Panc1 (cell line): ENCODE results near the gene SLAIN1.

Experiments
- POLR2AphosphoS5 ChIP-seq: IDR thresholded peaks from 2 replicates; pipeline ENCODE4 v1.6.1; 2012; ENCODE audit warnings: mild to moderate bottlenecking, low read depth, low read length, moderate library complexity
- TCF7L2 ChIP-seq: IDR thresholded peaks from 2 replicates; pipeline ENCODE4 v1.6.1; 2011; ENCODE audit warnings: mild to moderate bottlenecking, low read depth, low read length, inconsistent platforms
- TF ChIP-seq, protein P1 (sequence below): fragments of 450-650 bp; IDR thresholded peaks from 2 replicates; pipeline ENCODE4 v1.5.1; 2017; ENCODE audit warnings: mild to moderate bottlenecking
- TF ChIP-seq, protein P2 (sequence below), 2 experiments: IDR thresholded peaks; 2 replicates each; pipeline ENCODE4 v1.6.1; 2011 to 2012; ENCODE audit warnings: low read depth in 2 of 2, control low read depth in 1 of 2, low read length in 1 of 2, mild to moderate bottlenecking in 1 of 2, moderate library complexity in 1 of 2; ENCODE audit not compliant: insufficient read depth in 1 of 2

DNA sequence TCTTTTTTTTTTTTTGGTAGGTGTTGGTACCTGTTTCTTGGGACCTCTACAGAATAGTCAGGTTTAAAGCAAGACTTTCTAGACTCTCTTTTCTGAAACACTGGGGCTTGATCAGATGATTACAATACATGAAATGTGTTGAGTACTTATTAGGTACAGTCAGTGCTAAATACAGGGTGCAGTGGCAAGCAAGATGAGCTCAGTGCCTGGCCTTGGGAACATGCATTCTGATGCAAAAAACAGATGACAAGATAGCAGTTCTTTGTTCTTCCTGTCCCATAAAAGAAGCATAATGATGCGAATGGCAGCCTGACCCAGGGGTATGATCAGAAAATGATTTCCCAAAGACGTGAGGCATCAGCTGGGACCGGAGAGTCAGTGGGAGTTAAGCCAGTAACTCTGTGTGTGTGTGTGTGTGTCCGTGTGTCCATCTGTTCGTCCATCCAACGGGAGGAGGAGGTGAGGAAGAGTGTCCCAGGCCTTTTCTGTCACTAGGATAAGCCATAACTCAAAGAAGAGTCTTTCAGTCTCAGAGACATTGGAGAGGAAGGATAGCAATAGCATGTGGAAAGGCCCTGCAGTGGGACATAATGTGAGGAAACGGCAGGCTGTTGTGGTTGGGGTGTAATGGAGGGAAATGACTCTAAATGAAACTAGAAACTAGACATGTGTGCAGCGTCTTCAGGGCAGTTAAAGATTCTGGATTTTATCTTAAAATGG lies 32.2 kb downstream of the SLAIN1 start:
- TF ChIP-seq, protein P1, sequence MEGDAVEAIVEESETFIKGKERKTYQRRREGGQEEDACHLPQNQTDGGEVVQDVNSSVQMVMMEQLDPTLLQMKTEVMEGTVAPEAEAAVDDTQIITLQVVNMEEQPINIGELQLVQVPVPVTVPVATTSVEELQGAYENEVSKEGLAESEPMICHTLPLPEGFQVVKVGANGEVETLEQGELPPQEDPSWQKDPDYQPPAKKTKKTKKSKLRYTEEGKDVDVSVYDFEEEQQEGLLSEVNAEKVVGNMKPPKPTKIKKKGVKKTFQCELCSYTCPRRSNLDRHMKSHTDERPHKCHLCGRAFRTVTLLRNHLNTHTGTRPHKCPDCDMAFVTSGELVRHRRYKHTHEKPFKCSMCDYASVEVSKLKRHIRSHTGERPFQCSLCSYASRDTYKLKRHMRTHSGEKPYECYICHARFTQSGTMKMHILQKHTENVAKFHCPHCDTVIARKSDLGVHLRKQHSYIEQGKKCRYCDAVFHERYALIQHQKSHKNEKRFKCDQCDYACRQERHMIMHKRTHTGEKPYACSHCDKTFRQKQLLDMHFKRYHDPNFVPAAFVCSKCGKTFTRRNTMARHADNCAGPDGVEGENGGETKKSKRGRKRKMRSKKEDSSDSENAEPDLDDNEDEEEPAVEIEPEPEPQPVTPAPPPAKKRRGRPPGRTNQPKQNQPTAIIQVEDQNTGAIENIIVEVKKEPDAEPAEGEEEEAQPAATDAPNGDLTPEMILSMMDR, result no peak
- TF ChIP-seq POLR2AphosphoS5 (no peak), TCF7L2 (no peak)
- TF ChIP-seq, protein P2, sequence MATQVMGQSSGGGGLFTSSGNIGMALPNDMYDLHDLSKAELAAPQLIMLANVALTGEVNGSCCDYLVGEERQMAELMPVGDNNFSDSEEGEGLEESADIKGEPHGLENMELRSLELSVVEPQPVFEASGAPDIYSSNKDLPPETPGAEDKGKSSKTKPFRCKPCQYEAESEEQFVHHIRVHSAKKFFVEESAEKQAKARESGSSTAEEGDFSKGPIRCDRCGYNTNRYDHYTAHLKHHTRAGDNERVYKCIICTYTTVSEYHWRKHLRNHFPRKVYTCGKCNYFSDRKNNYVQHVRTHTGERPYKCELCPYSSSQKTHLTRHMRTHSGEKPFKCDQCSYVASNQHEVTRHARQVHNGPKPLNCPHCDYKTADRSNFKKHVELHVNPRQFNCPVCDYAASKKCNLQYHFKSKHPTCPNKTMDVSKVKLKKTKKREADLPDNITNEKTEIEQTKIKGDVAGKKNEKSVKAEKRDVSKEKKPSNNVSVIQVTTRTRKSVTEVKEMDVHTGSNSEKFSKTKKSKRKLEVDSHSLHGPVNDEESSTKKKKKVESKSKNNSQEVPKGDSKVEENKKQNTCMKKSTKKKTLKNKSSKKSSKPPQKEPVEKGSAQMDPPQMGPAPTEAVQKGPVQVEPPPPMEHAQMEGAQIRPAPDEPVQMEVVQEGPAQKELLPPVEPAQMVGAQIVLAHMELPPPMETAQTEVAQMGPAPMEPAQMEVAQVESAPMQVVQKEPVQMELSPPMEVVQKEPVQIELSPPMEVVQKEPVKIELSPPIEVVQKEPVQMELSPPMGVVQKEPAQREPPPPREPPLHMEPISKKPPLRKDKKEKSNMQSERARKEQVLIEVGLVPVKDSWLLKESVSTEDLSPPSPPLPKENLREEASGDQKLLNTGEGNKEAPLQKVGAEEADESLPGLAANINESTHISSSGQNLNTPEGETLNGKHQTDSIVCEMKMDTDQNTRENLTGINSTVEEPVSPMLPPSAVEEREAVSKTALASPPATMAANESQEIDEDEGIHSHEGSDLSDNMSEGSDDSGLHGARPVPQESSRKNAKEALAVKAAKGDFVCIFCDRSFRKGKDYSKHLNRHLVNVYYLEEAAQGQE (IDR thresholded peaks at IDR 0.05; ENCODE audit: insufficient read depth in 1 of 2, low read depth in 2 of 2, low read length in 1 of 2), result no peak
